HAP-1 (cell line): Measurements from ENCODE around the gene TMA7B.
A peak's percentile ranks its signal among the peaks of the same experiment; 100 is the strongest.

ENCODE experiments used
- DNase-seq, 2 experiments: peaks; one replicate each; pipeline ENCODE4 v3.0.0-alpha.2; 2016 to 2020; ENCODE audit warnings: low spot score in 2 of 2
- H3K27me3 ChIP-seq: fragments of 250-450 bp; sonication (Bioruptor Pico); 2 replicates; pipeline ENCODE4 v1.5.1; 2020; ENCODE audit warnings: low read depth, mild to moderate bottlenecking, moderate library complexity
- H3K36me3 ChIP-seq: fragments of 250-450 bp; sonication (Bioruptor Pico); replicated peaks from 2 replicates; pipeline ENCODE4 v1.5.1; 2020; ENCODE audit warnings: mild to moderate bottlenecking
- H3K4me1 ChIP-seq: fragments of 250-450 bp; sonication (Bioruptor Pico); 2 replicates; pipeline ENCODE4 v1.5.1; 2020; ENCODE audit warnings: mild to moderate bottlenecking
- H3K4me3 ChIP-seq: fragments of 250-450 bp; sonication (Bioruptor Pico); 2 replicates; pipeline ENCODE4 v1.5.1; 2020; ENCODE audit warnings: mild to moderate bottlenecking, moderate library complexity
- H3K9me3 ChIP-seq: fragments of 250-450 bp; sonication (Bioruptor Pico); 2 replicates; pipeline ENCODE4 v1.5.1; 2020; ENCODE audit warnings: mild to moderate bottlenecking, moderate library complexity
- in situ Hi-C: fragments of 300-500 bp; cut with MboI; formaldehyde crosslinking; loops from 3 replicates; pipeline ENCODE4 v1.14.3; 2020; ENCODE audit warnings: low sequenced_read_pairs, inconsistent platforms, mixed read lengths

The TMA7B gene

DNA sequence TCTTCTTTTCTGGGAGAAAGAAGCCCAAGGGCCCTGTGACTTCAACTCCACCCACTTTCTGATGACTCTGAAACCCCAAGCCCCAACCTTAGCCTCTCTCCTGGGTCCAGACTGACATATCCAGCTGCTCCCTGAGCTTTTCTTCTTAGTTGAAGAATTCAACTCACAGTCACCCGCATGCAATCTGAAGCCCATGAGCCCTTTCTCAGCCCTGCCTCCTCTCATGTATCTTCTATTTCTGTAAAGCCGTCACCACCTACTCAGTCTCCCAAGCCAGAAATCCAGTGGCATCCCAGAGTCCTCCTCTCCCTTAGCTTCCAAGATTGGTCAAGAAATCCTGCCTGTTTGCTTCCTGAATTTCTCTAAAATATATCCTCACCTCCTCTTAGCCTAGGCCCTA is 7.1 kb upstream of the TMA7B start:
- in situ Hi-C loops = no loop called here
- Histone ChIP-seq H3K27me3 (no peaks in the 10 kb centered on the region), H3K4me1 (no peaks in the 10 kb centered on the region), H3K36me3 (no peaks in the 10 kb centered on the region), H3K9me3 (no peaks in the 10 kb centered on the region), H3K4me3 (no peak overlapping the region)
- no peak for DNase-seq

DNA sequence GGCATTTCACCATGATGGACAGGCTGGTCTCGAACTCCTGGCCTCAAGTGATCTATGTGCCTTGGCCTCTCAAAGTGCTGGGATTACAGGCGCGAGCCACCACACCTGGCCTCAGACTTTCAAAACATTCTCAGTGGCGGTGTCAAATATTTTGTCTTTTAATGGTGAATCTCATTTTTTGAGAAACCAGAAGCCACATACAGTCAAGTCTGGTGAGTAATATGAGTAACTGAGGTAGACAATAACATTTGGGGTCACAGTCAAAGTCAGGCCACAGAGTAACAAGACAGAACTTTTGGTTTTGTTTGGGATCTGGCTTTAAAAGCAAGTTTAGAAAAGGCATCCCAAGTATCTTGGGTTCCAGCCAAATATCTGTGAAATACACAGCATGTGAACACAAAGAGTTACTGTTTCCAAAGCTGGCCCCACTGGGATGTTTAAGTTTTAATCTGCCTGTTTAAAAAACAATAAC is 5.6 kb upstream of the TMA7B start:
- DNase-seq = peak in 1 of 2 experiments; percentile 26
- in situ Hi-C loops = no loop called here
- Histone ChIP-seq H3K27me3 (no peaks in the 10 kb centered on the region), H3K9me3 (no peaks in the 10 kb centered on the region), H3K4me3 (no peak overlapping the region), H3K36me3 (no peaks in the 10 kb centered on the region), H3K4me1 (no peaks in the 10 kb centered on the region)

DNA sequence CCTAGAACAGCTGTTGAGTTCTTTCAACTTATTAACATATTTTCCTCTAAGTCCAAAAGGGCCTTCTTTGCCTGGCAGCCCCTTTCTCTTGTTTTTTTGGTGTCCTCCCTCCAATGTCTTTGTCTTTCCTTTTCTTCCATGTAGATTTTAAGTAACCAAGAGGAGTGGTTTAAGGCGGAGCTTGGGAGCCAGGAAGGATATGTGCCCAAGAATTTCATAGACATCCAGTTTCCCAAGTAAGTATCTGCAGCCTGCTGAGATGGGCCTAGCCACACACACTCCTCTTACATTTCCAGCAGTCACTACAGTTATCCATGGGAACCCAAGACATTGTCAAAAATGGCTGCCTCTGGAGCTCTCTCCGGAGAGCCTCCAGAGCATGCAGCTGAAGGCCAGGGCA is 4.5 kb upstream of the TMA7B start:
- Histone ChIP-seq H3K4me1 (no peaks in the 10 kb centered on the region), H3K9me3 (no peaks in the 10 kb centered on the region), H3K36me3 (no peaks in the 10 kb centered on the region), H3K27me3 (no peaks in the 10 kb centered on the region), H3K4me3 (no peak overlapping the region)
- in situ Hi-C loops = no loop called here
- no peak for DNase-seq

DNA sequence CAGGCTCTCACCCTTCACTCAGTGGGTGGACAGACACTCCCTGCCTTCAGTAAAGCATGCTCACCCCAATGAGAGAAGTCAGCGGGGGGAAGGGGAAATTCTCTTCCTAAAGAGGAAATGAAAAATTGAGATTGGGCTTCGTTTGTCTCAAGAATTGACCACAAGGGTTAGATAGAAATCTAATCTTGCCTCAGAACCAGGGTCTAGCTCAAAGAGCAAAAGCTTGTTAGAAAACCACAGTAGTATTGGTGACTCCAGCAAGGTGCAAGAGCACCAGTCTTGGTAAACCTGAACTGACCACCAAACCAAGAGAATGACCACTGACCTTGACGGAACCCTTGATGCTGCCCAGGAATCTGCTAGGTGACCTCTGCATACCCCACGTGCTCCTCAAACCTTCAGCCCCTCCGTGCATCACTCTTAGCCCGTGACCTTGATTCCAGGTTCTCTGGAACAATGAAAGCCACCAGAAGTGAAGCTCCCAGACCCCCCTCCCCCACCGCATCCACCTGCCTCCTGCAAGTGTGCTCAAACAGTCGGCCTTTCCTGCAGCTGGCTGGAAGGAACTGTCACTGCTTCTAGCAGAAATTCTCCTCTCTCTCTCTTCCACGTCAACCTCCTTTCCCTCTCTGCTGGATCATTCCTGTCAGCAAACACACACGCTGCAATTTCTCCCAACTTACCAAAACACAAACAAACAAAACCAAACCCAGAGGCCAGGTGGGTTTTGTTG is 3.1 kb upstream of the TMA7B start:
- Histone ChIP-seq H3K4me3 (no peak overlapping the region), H3K4me1 (no peaks in the 10 kb centered on the region), H3K36me3 (no peaks in the 10 kb centered on the region), H3K9me3 (no peaks in the 10 kb centered on the region), H3K27me3 (no peaks in the 10 kb centered on the region)
- in situ Hi-C loops = no loop called here
- no peak for DNase-seq

DNA sequence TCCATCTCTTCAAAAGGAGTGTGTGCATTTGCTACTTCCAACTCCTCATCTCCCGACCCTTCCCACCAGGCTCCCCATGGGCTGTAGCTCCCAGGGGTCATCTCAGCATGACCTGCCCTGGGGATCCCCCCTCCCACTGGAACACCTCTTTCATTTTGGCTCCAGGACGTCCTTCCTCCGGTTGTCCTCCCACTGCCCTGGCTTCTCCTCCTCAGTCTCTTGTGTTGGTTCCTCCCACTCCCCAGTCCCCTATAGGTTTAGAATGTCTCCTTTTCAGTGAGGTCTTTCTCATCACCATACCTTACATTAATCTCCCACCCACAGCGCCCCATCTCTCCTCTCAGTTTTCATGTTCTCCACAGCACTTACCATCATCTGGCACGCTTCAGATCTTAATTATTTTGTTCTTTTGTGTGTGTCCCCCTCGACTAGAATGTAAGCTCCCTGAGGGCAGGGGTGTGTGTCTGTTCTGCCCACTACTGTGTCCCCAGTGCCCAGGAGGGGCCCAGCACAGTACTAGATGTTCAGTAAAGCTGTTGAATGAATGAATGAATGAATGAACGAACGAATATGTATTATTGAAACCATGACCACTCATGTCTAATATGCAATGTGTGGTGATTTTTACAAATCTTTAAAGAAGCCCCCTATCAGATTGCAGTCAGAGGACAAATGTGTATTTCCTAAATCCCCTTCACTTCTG is 2.0 kb upstream of the TMA7B start:
- Histone ChIP-seq H3K4me1 (no peaks in the 10 kb centered on the region), H3K9me3 (no peaks in the 10 kb centered on the region), H3K36me3 (no peaks in the 10 kb centered on the region), H3K27me3 (no peaks in the 10 kb centered on the region), H3K4me3 (no peak overlapping the region)
- in situ Hi-C loops = no loop called here
- DNase-seq = no peak

DNA sequence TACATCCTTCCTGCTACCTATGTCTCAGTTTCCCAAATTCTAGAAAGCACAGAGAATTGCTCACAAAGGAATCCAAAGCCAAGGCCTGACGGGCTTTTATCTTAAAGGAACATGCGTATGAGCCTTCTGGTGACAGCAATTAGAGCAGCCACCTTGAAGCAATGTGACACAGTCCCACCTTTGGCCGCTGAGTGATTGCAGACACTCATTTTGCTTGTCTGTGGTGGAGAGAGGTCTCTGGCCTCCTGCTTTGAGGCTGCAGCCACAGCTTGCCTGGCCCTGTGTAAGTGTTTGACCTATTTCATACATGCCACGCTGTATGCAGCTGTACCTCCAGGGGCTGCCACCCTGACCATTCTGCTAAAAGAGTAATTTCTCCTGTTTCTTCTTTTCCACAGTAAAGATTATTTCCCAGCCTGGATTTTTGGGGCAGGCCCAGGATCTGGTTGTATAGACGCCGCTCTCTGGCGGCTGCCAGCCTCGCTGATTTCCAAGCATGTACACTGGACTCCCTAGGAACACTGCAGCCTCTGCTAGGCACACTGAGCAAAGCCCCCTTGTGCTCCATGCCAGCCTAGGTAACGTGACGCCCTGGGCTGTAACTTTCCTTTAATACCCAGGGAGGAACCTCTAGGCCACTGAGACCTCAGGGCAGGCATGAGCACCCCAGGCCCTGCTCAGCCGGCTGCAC is 1.1 kb upstream of the TMA7B start:
- no peaks in the 10 kb centered on the region for H3K4me1 ChIP-seq
- H3K4me3 ChIP-seq = no peak overlapping the region
- H3K27me3 ChIP-seq = no peaks in the 10 kb centered on the region
- no peaks in the 10 kb centered on the region for H3K9me3 ChIP-seq
- H3K36me3 ChIP-seq = no peaks in the 10 kb centered on the region
- in situ Hi-C loops = no loop called here
- no peak for DNase-seq

DNA sequence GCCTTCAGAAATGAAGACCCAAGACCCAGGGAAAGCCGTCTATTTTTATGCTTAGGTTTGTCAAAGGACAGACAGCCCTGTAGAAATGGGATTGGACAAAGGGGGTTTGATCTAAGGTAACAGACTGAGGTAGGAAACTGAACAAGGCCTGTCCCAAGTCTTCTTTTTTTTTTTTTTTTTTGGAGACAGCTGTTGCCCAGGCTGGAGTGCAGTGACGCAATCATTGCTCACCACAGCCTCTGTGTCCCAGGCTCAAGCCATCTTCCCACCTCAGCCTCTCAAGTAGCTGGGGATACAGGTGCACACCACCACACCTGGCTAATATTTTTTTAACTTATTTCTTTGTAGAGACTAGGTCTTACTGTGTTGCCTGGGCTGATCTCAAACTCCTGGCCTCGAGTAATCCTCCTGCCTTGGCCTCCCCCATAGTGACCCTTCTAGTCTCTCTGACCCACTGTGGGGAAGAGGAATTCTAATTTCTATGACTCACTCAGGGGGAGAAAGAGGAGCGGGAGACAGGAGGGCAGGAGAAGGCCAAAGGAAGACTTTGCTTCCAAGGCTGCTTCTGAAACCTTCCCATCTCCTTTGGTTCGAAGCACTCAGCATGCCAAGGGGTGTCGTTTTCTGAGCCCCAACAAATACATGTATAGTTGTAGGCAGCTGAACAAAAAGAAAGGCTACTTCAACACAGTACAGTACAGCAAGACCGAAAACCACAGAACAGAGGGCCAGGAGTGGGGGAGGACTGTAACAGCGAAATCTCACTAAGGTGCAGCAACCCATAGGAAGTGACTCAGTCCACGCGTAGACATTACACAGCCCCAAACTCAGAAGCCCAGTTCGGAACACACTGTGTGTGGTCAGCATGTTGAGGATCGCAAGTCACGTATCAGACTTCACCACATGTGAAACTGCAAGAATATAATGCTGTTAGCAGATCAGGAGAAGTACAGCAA is 872 bp downstream of the TMA7B start:
- Histone ChIP-seq H3K4me3 (no peak overlapping the region), H3K4me1 (no peaks in the 10 kb centered on the region), H3K27me3 (no peaks in the 10 kb centered on the region), H3K9me3 (no peaks in the 10 kb centered on the region), H3K36me3 (no peaks in the 10 kb centered on the region)
- no peak for DNase-seq
- in situ Hi-C loops = no loop called here

DNA sequence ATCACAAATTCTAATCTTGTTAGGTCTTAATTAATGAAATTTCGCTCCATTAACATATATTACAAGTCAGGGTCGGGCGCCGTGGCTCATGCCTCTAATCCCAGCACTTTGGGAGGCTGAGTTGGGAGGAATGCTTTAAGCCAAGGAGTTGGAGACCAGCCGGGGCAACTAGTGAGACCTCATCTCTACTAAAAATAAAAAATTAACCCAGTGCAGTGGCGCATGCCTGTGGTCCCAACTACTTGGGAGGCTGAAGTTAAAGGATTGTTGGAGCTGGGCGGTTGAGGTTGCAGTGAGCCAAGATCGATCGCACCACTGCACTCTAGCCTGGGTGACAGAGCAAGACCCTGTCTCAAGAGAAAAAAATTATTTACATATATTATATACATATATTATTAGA is 1.9 kb downstream of the TMA7B start:
- in situ Hi-C loops = no loop called here
- H3K36me3 ChIP-seq = no peaks in the 10 kb centered on the region
- H3K9me3 ChIP-seq = no peaks in the 10 kb centered on the region
- H3K27me3 ChIP-seq = no peaks in the 10 kb centered on the region
- H3K4me3 ChIP-seq = no peak overlapping the region
- peaks cover 4% of the 10 kb centered on the region for H3K4me1 ChIP-seq
- no peak for DNase-seq

DNA sequence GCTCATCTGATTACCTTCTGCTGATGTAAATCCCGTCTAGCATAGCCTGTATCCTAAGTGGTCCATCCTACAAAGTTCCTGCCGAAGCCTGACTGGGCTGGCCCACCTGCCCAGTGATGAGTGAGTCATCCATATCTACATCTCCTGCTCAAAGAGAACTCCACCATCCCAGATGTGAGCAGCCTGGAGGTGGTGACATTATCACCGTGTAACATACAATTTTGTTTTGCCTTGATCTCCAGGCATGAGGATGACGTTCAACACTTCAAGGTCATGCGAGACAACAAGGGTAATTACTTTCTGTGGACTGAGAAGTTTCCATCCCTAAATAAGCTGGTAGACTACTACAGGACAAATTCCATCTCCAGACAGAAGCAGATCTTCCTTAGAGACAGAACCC is 5.6 kb downstream of the TMA7B start:
- H3K9me3 ChIP-seq = no peaks in the 10 kb centered on the region
- no peaks in the 10 kb centered on the region for H3K36me3 ChIP-seq
- no peak for DNase-seq
- H3K4me1 ChIP-seq = peaks cover 22% of the 10 kb centered on the region
- in situ Hi-C loops = no loop called here
- no peaks in the 10 kb centered on the region for H3K27me3 ChIP-seq
- no peak overlapping the region for H3K4me3 ChIP-seq

DNA sequence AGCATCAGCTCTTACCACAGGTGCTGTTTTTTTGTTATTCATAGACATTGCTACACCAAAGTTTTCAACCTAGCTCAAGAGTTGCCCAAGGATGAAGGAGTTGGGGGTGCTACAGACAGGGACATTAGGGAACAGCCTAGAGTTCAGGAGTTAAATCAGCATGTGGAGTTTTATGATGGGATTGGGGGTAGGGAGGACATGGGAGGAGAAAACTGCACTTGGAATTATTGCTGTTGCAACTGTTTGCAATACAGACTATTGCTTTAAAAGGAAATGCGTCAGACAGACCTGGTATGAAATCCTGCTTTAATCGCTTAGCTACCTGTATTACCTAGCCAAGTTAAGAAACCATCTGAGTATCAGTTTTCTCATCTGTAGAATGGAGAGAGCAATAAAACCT is 6.3 kb downstream of the TMA7B start:
- Histone ChIP-seq H3K9me3 (no peaks in the 10 kb centered on the region), H3K4me3 (no peak overlapping the region), H3K36me3 (no peaks in the 10 kb centered on the region), H3K27me3 (no peaks in the 10 kb centered on the region), H3K4me1 (peaks cover 22% of the 10 kb centered on the region)
- no peak for DNase-seq
- in situ Hi-C loops = no loop called here

DNA sequence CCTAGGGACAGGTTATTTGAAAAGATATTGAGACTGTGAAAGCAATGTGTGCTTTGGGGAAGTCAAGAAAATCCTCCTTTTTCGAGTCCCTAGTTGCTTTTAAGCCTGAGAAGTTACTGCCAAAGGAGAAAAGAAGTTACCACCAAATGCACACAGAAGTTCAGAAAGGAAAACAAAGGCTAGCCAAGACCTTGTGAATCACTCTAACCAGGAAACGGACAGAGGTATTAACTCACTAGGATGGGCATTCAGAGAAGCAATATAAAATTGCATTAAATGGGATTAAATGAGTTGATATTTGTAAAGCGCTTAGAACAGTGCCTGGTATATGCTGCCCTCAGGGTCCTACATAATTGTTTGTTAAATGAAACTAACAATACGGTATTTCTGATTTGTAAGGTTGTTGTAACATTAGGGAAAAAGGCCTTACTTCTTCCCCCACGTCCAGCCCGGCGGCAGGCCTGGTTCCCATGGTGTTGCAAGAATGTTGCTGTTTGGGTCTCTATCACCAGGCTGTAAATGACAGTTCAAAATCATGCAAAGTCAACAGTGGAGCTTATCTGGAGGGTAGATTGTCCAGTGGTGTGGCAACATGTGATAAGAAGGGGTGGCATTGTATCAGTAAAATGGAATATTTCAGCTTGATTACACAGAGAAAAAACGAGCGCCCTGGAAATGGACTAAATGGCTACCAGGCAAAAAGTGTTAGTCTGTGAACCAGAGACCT is 7.1 kb downstream of the TMA7B start:
- in situ Hi-C loops = no loop called here
- no peaks in the 10 kb centered on the region for H3K9me3 ChIP-seq
- DNase-seq = peak; percentile 41 to 43
- H3K4me1 ChIP-seq = peaks cover 22% of the 10 kb centered on the region
- H3K36me3 ChIP-seq = no peaks in the 10 kb centered on the region
- H3K4me3 ChIP-seq = no peak overlapping the region
- no peaks in the 10 kb centered on the region for H3K27me3 ChIP-seq

DNA sequence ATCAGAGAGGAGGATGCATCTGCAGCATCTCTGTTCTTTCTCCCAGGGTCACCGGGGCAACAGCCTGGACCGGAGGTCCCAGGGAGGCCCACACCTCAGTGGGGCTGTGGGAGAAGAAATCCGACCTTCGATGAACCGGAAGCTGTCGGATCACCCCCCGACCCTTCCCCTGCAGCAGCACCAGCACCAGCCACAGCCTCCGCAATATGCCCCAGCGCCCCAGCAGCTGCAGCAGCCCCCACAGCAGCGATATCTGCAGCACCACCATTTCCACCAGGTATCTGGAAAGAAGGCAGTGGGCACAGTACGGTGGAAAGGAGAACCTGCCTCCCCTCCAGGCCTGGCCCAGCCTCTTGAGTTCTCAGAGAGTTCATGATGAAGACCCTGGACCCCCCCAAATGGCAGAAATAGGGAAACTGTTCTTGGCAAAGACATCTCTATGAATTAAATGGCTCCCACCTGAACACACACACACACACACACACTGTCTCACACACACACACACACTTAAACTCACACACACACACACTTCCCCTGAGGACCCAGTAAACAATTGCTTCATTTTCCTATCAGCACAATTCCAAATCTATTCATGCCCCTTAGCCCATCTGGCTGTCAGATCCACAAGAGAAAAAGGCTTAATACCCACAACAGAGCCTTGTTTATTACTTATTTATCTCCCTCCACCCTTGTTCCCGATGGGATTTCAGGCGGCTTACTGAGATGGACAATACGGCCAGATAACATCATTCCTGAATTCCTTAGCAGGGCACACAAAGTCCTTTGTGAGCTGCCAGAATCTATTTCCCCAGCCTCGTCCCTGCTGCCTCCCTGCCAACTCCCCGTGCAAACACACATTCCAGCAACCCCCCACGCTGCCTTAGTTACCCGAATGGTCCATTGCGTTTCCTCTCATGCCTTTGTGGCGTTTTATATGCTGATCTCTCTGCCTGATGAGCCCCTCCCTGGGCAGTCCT is 8.1 kb downstream of the TMA7B start:
- Histone ChIP-seq H3K36me3 (no peaks in the 10 kb centered on the region), H3K27me3 (peaks cover 7% of the 10 kb centered on the region), H3K4me3 (no peak overlapping the region), H3K4me1 (peaks cover 22% of the 10 kb centered on the region), H3K9me3 (no peaks in the 10 kb centered on the region)
- peak; percentile 52 to 58 for DNase-seq
- in situ Hi-C loops = no loop called here
